Cardiac fibroblast (primary cell): ENCODE results near the gene GALNT18.

Source experiments
- DNase-seq, 2 donors: peaks; one replicate each; pipeline versions ENCODE4 v3.0.0 to v3.0.0-alpha.2; 2010; ENCODE audit warnings: low read depth in 2 of 2
- H3K4me3 ChIP-seq, 2 donors: replicated peaks in 1 of 2; 1 replicate in 1 of 2; 2 replicates in 1 of 2; pipeline ENCODE4 v1.5.1; 2011; ENCODE audit warnings: low read depth in 2 of 2, low read length in 2 of 2, mild to moderate bottlenecking in 2 of 2, moderate library complexity in 1 of 2
- CTCF ChIP-seq: IDR thresholded peaks from one replicate; pipeline ENCODE4 v1.5.1; 2011; ENCODE audit warnings: low read depth, mild to moderate bottlenecking, low read length, inconsistent platforms

The GALNT18 gene

DNA sequence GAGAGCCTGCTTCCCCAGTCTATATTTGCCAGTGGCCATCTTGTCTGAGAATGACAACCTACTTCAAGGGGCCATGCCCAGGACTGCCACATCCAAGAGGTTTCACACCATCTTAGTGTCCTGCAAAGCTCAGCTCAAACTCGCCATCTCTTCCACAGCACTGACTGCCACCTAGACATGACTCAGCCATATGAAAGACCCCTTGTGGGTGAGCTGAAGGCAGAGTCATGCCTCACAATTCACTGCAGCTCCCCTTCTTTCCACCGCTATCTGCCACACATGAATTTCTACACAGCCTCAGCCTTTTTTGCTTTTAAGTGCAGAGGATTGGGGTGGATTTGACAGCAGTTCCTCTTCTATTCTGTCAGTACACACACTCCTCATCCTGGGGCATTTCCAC is 127.5 kb downstream of the GALNT18 start:
- no peak for DNase-seq
- no peak overlapping the region for H3K4me3 ChIP-seq

DNA sequence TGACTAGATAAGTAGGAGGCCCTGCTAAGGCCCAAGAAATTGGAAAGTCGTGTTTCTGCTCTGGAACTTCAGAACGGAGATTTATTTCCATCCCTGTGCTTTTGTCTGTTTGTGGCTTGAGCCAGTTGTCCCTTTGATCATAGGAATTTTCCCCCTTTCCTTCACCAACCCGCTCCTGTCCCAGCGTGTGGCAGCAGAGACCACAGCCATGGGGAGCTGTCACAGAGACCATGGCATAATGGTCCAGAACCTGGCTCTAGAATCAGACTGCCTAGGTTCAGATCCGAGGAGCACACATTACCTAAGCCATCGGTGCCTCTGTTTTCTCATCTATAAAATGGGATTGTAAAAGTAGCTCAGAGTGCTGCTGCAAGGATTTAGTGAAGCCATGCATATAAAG is 128.1 kb downstream of the GALNT18 start:
- H3K4me3 ChIP-seq, result no peak overlapping the region
- no peak for TF ChIP-seq CTCF
- DNase-seq, result no peak

More for the DNA sequence above, 127.5 kb downstream of the GALNT18 start:
- no peak for TF ChIP-seq CTCF

- no peak for DNase-seq
- H3K4me3 ChIP-seq, result no peak overlapping the region
- TF ChIP-seq CTCF, result no peak
Measured at GRCh38 chr11:11491589-11491988, 130.2 kb downstream of the GALNT18 start.

DNA sequence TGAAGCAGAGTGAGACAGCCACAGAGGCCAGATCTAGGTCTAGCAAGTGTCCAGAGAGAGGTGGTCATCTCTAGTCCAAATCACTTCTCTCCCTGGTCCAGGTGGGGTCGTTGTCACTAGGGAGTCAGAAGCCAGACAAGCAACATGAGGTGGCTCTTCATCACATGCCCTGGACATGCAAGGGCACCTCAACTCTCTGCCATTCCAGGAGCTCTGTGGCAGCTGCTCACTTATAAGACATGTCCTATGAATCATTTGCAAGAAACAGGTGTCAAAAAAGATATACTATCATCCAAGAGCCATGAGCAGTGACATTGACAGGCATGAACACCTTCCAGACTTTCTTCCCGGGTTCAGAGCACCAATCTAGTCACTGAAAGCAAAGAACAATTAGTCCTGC is 130.8 kb downstream of the GALNT18 start:
- TF ChIP-seq CTCF, result no peak
- H3K4me3 ChIP-seq, result no peak overlapping the region
- DNase-seq, result no peak

GRCh38 chr11:11486423-11486822 is 135.4 kb downstream of the GALNT18 start:
- DNase-seq, result no peak
- H3K4me3 ChIP-seq, result no peak overlapping the region
- TF ChIP-seq CTCF, result no peak

DNA sequence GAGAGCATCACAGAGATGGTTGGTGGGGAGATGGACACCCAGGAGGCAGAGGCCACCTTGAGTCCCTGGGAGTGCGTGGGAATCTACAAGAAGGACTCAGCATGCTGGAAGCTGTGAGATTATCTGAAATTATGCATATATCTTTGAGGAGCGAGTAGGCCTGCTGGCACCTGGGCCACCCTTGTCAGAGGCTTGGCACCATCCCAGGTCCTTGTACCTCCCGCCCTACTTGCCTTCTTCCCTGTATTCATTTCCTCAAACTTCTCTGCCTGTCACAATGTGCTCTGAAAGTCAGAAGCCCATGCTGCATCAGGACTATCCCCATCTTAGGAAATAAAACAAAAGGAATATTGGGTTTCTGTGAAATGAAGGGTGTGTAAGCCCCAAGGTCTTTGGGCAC is 135.8 kb downstream of the GALNT18 start:
- TF ChIP-seq CTCF, result no peak
- no peak overlapping the region for H3K4me3 ChIP-seq
- no peak for DNase-seq

GRCh38 chr11:11483627-11484026 is 138.2 kb downstream of the GALNT18 start:
- no peak overlapping the region for H3K4me3 ChIP-seq
- no peak for DNase-seq
- TF ChIP-seq CTCF, result no peak
